ENCODE data around the gene PIK3IP1. TPM values are rescaled to one million over a fixed set of nuclear protein-coding genes. Genes with fewer than 3 reads are reported as not detected.
A peak's percentile ranks its signal among the peaks of the same experiment; 100 is the strongest.
"Not testable (repeated sequence)": the region's sequence is repeated elsewhere in the genome, so short reads cannot be mapped to it uniquely, and the experiment has no call there.

PIK3IP1 gene
- total RNA-seq, 4 donors from 2014 or later, result 12.7 to 35.1 (median 24.7) TPM

DNA sequence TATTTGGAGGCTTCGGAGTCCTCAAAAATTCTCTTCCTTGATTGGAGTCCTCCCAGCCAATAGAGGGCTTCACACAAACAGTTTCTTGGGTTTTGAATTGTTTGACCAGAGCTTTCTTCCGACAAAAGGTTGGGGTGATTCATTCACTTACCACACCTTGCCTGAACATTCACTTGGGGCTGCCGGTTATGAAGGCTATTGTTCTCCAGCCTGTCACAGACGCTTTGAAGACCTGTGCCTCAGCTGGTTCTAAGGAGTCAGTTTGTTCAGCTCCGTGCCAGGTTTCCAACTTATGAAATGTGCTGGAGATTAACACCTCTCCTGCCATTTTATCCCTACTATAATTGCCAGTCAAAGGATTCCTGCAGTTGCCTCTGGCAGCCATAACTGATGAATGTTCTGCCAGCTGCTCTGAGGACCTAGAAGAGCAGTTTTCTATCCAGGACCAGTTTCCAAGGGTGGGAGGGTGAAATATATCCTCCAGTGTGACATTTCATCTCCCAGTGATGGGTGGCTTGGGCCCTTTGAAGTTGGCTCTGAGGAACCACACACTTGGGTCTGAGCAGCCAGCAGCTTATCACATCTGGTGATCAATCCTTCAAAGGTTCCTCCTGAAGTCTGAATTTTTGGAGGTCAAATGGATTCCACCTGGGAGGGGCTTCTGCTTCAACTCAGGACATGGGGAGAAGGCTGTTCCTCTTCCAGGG lies 48.8 kb downstream of the PIK3IP1 start:
- intact Hi-C loops (cut with DNase I; ENCODE audit: low total_unique reads), result no loop called here
- no peaks in the 10 kb centered on the region for H3K9me3 ChIP-seq
- peak overlapping the region; percentile 47 to 52 for H3K27ac ChIP-seq
- no peak for DNase-seq
- TF ChIP-seq, protein P1, sequence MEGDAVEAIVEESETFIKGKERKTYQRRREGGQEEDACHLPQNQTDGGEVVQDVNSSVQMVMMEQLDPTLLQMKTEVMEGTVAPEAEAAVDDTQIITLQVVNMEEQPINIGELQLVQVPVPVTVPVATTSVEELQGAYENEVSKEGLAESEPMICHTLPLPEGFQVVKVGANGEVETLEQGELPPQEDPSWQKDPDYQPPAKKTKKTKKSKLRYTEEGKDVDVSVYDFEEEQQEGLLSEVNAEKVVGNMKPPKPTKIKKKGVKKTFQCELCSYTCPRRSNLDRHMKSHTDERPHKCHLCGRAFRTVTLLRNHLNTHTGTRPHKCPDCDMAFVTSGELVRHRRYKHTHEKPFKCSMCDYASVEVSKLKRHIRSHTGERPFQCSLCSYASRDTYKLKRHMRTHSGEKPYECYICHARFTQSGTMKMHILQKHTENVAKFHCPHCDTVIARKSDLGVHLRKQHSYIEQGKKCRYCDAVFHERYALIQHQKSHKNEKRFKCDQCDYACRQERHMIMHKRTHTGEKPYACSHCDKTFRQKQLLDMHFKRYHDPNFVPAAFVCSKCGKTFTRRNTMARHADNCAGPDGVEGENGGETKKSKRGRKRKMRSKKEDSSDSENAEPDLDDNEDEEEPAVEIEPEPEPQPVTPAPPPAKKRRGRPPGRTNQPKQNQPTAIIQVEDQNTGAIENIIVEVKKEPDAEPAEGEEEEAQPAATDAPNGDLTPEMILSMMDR (IDR thresholded peaks at IDR 0.05), result no peak
- no peak for TF ChIP-seq POLR2A (IDR thresholded peaks at IDR 0.05)
- no peaks in the 10 kb centered on the region for H3K4me1 ChIP-seq
- H3K27me3 ChIP-seq, result no peaks in the 10 kb centered on the region
- H3K36me3 ChIP-seq, result no peaks in the 10 kb centered on the region
- no peak overlapping the region for H3K4me3 ChIP-seq

DNA sequence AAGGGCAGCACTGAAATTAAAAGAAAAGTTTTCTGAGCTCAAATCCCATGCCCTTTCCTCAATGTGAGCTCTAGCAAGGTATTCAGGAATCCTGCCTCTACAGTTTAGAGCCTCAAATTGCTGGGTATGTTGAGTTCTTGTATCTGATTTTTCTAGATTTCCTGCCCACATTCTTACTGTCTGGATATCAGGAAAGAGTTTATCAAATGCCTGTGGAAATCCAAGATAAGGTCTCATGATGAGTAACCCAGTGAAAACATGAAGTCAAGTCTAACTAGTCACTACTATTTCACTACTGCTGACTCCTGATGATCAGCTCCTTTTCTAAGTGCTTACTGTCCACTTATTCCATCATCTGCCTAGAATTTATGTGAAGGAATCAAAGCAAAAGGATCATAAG lies 50.4 kb downstream of the PIK3IP1 start:
- Histone ChIP-seq H3K27me3 (no peaks in the 10 kb centered on the region), H3K27ac (no peak overlapping the region), H3K4me3 (no peak overlapping the region), H3K4me1 (no peaks in the 10 kb centered on the region), H3K36me3 (no peaks in the 10 kb centered on the region), H3K9me3 (no peaks in the 10 kb centered on the region)
- intact Hi-C loops (cut with DNase I; ENCODE audit: low total_unique reads), result no loop called here
- TF ChIP-seq, protein P1 (IDR thresholded peaks at IDR 0.05), result no peak
- no peak for TF ChIP-seq POLR2A (IDR thresholded peaks at IDR 0.05)
- DNase-seq, result no peak

DNA sequence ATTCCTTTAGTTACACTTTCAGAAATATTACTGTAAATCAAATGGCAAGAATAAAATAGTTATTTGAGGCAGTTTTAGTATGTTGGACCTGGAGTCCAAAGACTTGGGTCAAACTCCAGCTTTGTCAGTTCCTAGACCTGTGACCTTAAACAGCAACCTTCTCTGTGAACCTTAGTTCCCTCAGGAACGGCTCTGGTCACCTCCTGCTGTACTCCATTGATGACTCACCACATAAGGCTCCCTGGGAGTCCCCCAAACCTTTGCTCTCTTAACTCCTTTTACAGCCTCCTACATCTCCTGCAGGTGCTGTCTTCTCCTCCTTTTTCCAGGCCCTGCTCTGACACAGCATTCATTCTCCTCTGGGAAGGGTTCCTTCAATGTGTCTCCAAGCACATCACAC lies 51.1 kb downstream of the PIK3IP1 start:
- no peak for TF ChIP-seq POLR2A (IDR thresholded peaks at IDR 0.05)
- TF ChIP-seq, protein P1 (IDR thresholded peaks at IDR 0.05), result no peak
- Histone ChIP-seq H3K9me3 (no peaks in the 10 kb centered on the region), H3K27ac (no peak overlapping the region), H3K4me3 (no peak overlapping the region), H3K27me3 (no peaks in the 10 kb centered on the region), H3K36me3 (no peaks in the 10 kb centered on the region), H3K4me1 (no peaks in the 10 kb centered on the region)
- intact Hi-C loops (cut with DNase I; ENCODE audit: low total_unique reads), result no loop called here
- no peak for DNase-seq

DNA sequence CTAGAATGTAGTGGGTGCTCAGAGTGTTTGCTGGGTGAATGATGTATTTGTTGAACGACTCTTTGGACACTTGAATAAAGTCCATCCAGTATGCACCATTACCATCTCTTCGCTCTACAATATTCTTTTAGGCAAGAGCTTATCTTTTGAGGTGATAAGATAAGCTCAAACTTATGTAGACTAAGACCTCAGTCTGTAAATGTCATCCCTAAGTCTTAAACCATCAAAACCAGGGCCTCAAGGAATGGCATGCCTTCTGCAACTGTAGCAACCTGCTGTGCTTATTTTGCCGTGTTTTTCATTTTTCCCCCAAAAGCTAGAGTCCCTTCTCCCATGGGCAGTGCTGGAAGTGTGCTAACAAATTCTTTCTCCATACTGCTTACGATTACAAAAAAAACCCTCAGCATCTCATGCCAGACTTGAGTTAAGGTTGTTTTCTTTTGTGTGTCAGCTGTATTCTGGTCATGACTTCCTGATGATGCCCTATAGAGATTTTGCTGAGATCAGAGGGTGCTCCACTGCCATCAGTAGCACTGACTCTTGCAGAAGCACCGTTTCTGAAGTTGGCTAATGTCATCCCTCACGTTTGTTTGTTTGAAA lies 52.4 kb downstream of the PIK3IP1 start:
- H3K4me1 ChIP-seq, result no peaks in the 10 kb centered on the region
- intact Hi-C loops (cut with DNase I; ENCODE audit: low total_unique reads), result no loop called here

DNA sequence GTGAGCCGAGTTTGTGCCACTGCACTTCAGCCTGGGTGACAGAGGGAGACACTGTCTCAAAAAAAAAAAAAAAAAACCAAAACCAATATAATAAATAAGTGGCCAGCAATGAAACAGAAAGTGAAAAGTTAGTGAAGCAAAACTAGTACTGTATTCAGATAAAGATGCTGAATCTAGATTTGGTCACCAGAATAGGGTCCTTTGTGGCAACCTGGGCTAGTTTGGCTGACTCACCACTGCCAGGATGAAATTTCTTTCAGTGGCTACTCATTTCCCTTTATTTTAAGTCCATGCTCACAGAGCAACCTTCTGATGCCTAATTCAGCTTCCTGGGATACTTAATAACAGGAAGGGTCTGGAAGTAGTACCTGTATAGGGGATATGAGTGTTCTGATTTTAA lies 54.2 kb downstream of the PIK3IP1 start:
- no peak overlapping the region for H3K4me3 ChIP-seq
- TF ChIP-seq, protein P1 (IDR thresholded peaks at IDR 0.05), result no peak
- TF ChIP-seq POLR2A (IDR thresholded peaks at IDR 0.05), result no peak
- H3K4me1 ChIP-seq, result no peaks in the 10 kb centered on the region
- H3K36me3 ChIP-seq, result no peaks in the 10 kb centered on the region
- no peaks in the 10 kb centered on the region for H3K27me3 ChIP-seq
- intact Hi-C loops (cut with DNase I; ENCODE audit: low total_unique reads), result no loop called here
- H3K27ac ChIP-seq, result no peak overlapping the region
- no peaks in the 10 kb centered on the region for H3K9me3 ChIP-seq
- no peak for DNase-seq

More for the DNA sequence above, 52.4 kb downstream of the PIK3IP1 start:
- no peaks in the 10 kb centered on the region for H3K27me3 ChIP-seq
- TF ChIP-seq POLR2A (IDR thresholded peaks at IDR 0.05), result no peak
- TF ChIP-seq, protein P1 (IDR thresholded peaks at IDR 0.05), result no peak
- H3K36me3 ChIP-seq, result no peaks in the 10 kb centered on the region
- H3K27ac ChIP-seq, result no peak overlapping the region
- no peak for DNase-seq
- no peaks in the 10 kb centered on the region for H3K9me3 ChIP-seq
- no peak overlapping the region for H3K4me3 ChIP-seq

DNA sequence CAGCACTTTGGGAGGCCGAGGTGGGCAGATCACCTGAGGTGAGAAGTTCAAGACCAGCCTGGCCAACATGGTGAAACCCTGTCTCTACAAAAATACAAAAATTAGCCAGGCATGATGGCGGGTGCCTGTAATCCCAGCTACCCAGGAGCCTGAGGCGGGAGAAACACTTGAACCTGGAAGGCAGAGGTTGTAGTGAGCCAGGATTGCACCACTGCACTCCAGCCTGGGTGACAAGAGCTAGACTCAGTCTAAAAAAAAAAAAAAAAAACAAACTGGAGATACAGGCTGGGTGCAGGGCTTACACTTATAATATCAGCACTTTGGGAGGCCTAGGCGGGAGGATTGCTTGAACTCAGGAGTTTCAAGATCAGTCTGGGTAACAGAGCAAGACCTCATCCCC lies 56.2 kb downstream of the PIK3IP1 start:
- H3K4me3 ChIP-seq; H3K27me3 ChIP-seq; H3K27ac ChIP-seq; H3K9me3 ChIP-seq; DNase-seq; intact Hi-C loops (cut with DNase I; ENCODE audit: low total_unique reads); H3K4me1 ChIP-seq; H3K36me3 ChIP-seq: not testable (repeated sequence)
